ENCODE results near the gene TACC2.

Gene TACC2

GRCh38 chr10:122159141-122159970 is 170.4 kb downstream of the TACC2 start:
- H3K9me3 ChIP-seq (ENCODE audit: control insufficient read depth in 5 of 5, low read length in 5 of 5), result no peaks in the 10 kb centered on the region
- H3K4me3 ChIP-seq (ENCODE audit: low read depth in 1 of 5, low read length in 5 of 5), result no peak overlapping the region
- H3K4me1 ChIP-seq (ENCODE audit: control insufficient read depth in 5 of 5, insufficient read depth in 5 of 5, low read length in 5 of 5), result peaks cover 3 to 25% (median 20%) of the 10 kb centered on the region in 5 donors
- no peak overlapping the region for H3K9ac ChIP-seq (ENCODE audit: low read length in 5 of 5)
- H3K27ac ChIP-seq (ENCODE audit: low read depth, low read length), result no peak overlapping the region
- H3K27me3 ChIP-seq (ENCODE audit: control insufficient read depth in 5 of 5, insufficient read depth in 4 of 5, low read length in 5 of 5), result peaks cover 0 to 5% (median 0%) of the 10 kb centered on the region in 5 donors
- peaks cover 0 to 8% (median 6%) of the 10 kb centered on the region in 5 donors for H3K36me3 ChIP-seq (ENCODE audit: control insufficient read depth in 5 of 5, insufficient read depth in 5 of 5, low read length in 5 of 5)

- no peaks in the 10 kb centered on the region for H3K9me3 ChIP-seq (ENCODE audit: control insufficient read depth in 5 of 5, low read length in 5 of 5)
- no peak overlapping the region for H3K27ac ChIP-seq (ENCODE audit: low read depth, low read length)
- H3K4me1 ChIP-seq (ENCODE audit: control insufficient read depth in 5 of 5, insufficient read depth in 5 of 5, low read length in 5 of 5), result peaks cover 0 to 15% (median 11%) of the 10 kb centered on the region in 5 donors
- H3K27me3 ChIP-seq (ENCODE audit: control insufficient read depth in 5 of 5, insufficient read depth in 4 of 5, low read length in 5 of 5), result peaks cover 0 to 6% (median 0%) of the 10 kb centered on the region in 5 donors
- H3K9ac ChIP-seq (ENCODE audit: low read length in 5 of 5), result no peak overlapping the region
- H3K36me3 ChIP-seq (ENCODE audit: control insufficient read depth in 5 of 5, insufficient read depth in 5 of 5, low read length in 5 of 5), result peaks cover 0 to 9% (median 6%) of the 10 kb centered on the region in 5 donors
- no peak overlapping the region for H3K4me3 ChIP-seq (ENCODE audit: low read depth in 1 of 5, low read length in 5 of 5)
Measured at GRCh38 chr10:122161795-122162194, 172.8 kb downstream of the TACC2 start.

- Histone ChIP-seq H3K4me1 (ENCODE audit: control insufficient read depth in 5 of 5, insufficient read depth in 5 of 5, low read length in 5 of 5) (peaks cover 0 to 15% (median 11%) of the 10 kb centered on the region in 5 donors), H3K27ac (ENCODE audit: low read depth, low read length) (no peak overlapping the region), H3K36me3 (ENCODE audit: control insufficient read depth in 5 of 5, insufficient read depth in 5 of 5, low read length in 5 of 5) (peaks cover 0 to 9% (median 6%) of the 10 kb centered on the region in 5 donors), H3K27me3 (ENCODE audit: control insufficient read depth in 5 of 5, insufficient read depth in 4 of 5, low read length in 5 of 5) (peaks cover 0 to 6% (median 0%) of the 10 kb centered on the region in 5 donors), H3K9ac (ENCODE audit: low read length in 5 of 5) (no peak overlapping the region), H3K9me3 (ENCODE audit: control insufficient read depth in 5 of 5, low read length in 5 of 5) (no peaks in the 10 kb centered on the region), H3K4me3 (ENCODE audit: low read depth in 1 of 5, low read length in 5 of 5) (peak overlapping the region in 3 of 5 donors; percentile 40 to 48 (median 43))
Measured at GRCh38 chr10:122162671-122163173, 173.8 kb downstream of the TACC2 start.

DNA sequence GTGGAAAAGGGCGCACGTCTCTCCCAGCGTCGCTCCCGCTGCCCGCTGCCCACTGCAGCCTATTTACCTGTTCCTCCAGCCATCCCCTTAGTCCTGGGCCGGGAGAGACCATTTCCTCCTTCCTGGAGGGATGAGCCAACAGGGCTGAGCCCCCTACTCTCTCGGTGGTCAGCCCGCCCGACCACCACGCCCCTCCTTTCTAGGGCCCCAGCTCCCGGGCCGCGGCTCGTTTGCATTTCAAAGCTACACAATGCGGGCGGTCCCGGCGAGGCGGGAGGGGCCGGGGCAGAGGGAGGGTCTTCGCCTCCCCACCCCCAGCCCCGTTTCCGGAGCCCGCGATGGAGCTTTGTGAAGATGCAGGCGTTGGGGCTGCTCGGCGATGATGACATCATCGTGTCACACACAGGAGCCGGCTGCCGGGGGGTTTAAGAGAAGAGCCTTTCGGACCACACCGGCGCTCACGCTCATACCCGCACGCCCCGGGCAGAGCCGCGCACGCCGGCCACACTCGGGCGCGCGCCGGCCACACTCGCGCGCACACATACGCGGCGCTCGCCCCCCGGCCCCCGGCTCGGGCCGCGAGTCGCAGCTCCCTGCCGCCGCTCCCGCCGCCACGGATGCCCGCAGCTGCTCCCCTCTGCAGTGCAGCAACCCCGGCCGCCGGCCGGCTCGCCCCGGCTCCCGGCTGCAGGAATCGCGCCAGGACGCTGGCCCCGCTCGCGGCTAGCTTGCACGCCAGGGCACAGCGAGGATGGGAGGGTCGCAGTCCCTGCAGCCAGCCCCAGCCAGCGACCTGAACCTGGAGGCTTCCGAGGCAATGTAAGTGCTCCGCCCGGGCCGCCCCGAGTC is 174.4 kb downstream of the TACC2 start:
- Histone ChIP-seq H3K4me1 (ENCODE audit: control insufficient read depth in 5 of 5, insufficient read depth in 5 of 5, low read length in 5 of 5) (peaks cover 0 to 15% (median 11%) of the 10 kb centered on the region in 5 donors), H3K9me3 (ENCODE audit: control insufficient read depth in 5 of 5, low read length in 5 of 5) (no peaks in the 10 kb centered on the region), H3K4me3 (ENCODE audit: low read depth in 1 of 5, low read length in 5 of 5) (peak overlapping the region in 4 of 5 donors; percentile 17 to 48 (median 42)), H3K9ac (ENCODE audit: low read length in 5 of 5) (no peak overlapping the region), H3K27me3 (ENCODE audit: control insufficient read depth in 5 of 5, insufficient read depth in 4 of 5, low read length in 5 of 5) (peaks cover 0 to 6% (median 0%) of the 10 kb centered on the region in 5 donors), H3K36me3 (ENCODE audit: control insufficient read depth in 5 of 5, insufficient read depth in 5 of 5, low read length in 5 of 5) (peaks cover 0 to 9% (median 6%) of the 10 kb centered on the region in 5 donors), H3K27ac (ENCODE audit: low read depth, low read length) (no peak overlapping the region)

DNA sequence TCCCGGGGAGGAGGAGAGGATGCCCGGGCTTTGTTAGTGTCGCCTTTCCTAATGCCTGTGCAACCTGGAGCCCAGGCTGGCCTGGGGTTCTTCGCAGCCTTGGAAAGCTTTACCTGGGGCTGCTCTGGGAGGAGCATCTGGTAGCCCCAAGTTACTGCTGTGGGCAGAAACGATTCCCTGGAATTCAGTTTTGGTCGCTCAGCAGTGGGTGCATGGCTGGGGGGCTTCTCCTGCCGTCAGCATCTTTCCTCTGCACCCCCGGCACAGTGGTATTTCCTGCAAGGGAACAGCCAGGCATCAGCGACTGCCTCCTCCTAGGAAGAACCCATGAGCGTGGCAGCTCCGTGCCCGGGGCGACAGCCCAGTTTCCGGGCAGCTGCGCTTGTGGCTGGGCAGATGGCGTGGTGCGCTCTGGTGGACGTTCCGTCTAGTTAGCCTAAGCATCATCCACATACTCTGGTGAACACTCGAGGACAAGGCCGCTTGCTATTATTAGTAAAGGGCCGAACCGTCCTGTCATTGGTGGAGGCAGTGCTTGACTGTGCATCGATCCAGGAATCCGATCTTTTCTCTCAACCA is 175.1 kb downstream of the TACC2 start:
- Histone ChIP-seq H3K4me1 (ENCODE audit: control insufficient read depth in 5 of 5, insufficient read depth in 5 of 5, low read length in 5 of 5) (peaks cover 0 to 15% (median 11%) of the 10 kb centered on the region in 5 donors), H3K27me3 (ENCODE audit: control insufficient read depth in 5 of 5, insufficient read depth in 4 of 5, low read length in 5 of 5) (peaks cover 0 to 6% (median 0%) of the 10 kb centered on the region in 5 donors), H3K9ac (ENCODE audit: low read length in 5 of 5) (no peak overlapping the region), H3K36me3 (ENCODE audit: control insufficient read depth in 5 of 5, insufficient read depth in 5 of 5, low read length in 5 of 5) (peaks cover 0 to 9% (median 4%) of the 10 kb centered on the region in 5 donors), H3K4me3 (ENCODE audit: low read depth in 1 of 5, low read length in 5 of 5) (peak overlapping the region in 3 of 5 donors; percentile 17 to 43 (median 40)), H3K9me3 (ENCODE audit: control insufficient read depth in 5 of 5, low read length in 5 of 5) (no peaks in the 10 kb centered on the region), H3K27ac (ENCODE audit: low read depth, low read length) (no peak overlapping the region)

- H3K4me1 ChIP-seq (ENCODE audit: control insufficient read depth in 5 of 5, insufficient read depth in 5 of 5, low read length in 5 of 5), result peaks cover 0 to 15% (median 11%) of the 10 kb centered on the region in 5 donors
- peaks cover 0 to 6% (median 0%) of the 10 kb centered on the region in 5 donors for H3K27me3 ChIP-seq (ENCODE audit: control insufficient read depth in 5 of 5, insufficient read depth in 4 of 5, low read length in 5 of 5)
- H3K27ac ChIP-seq (ENCODE audit: low read depth, low read length), result no peak overlapping the region
- no peaks in the 10 kb centered on the region for H3K9me3 ChIP-seq (ENCODE audit: control insufficient read depth in 5 of 5, low read length in 5 of 5)
- no peak overlapping the region for H3K9ac ChIP-seq (ENCODE audit: low read length in 5 of 5)
- H3K36me3 ChIP-seq (ENCODE audit: control insufficient read depth in 5 of 5, insufficient read depth in 5 of 5, low read length in 5 of 5), result peaks cover 0 to 3% (median 0%) of the 10 kb centered on the region in 5 donors
- no peak overlapping the region for H3K4me3 ChIP-seq (ENCODE audit: low read depth in 1 of 5, low read length in 5 of 5)
Measured at GRCh38 chr10:122164815-122165483, 176.0 kb downstream of the TACC2 start.

GRCh38 chr10:122165484-122166276 is 176.7 kb downstream of the TACC2 start:
- no peak overlapping the region for H3K9ac ChIP-seq (ENCODE audit: low read length in 5 of 5)

DNA sequence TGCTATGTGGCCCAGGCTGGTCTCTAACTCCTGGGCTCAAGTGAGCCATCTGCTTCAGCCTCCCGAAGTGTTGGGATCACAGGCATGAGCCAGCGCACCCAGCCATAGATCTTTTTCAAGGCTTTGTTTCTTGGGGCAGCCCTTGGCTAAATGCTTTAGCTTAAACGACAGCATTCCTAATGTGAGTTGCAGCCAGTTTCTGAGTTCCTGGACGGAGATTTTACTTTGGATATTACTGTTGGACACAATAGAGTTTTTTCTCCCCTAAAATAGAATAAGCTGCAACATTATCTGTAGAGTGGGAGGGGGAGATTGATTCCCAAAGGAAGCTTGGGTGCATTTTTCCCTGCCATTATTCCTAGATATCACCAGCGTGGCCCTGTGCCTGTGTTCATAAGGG is 179.1 kb downstream of the TACC2 start:
- Histone ChIP-seq H3K4me1 (ENCODE audit: control insufficient read depth in 5 of 5, insufficient read depth in 5 of 5, low read length in 5 of 5) (peaks cover 3 to 30% (median 24%) of the 10 kb centered on the region in 5 donors), H3K4me3 (ENCODE audit: low read depth in 1 of 5, low read length in 5 of 5) (no peak overlapping the region), H3K36me3 (ENCODE audit: control insufficient read depth in 5 of 5, insufficient read depth in 5 of 5, low read length in 5 of 5) (peaks cover 0 to 3% (median 0%) of the 10 kb centered on the region in 5 donors), H3K9ac (ENCODE audit: low read length in 5 of 5) (no peak overlapping the region), H3K27ac (ENCODE audit: low read depth, low read length) (no peak overlapping the region), H3K9me3 (ENCODE audit: control insufficient read depth in 5 of 5, low read length in 5 of 5) (no peaks in the 10 kb centered on the region), H3K27me3 (ENCODE audit: control insufficient read depth in 5 of 5, insufficient read depth in 4 of 5, low read length in 5 of 5) (peaks cover 0 to 6% (median 0%) of the 10 kb centered on the region in 5 donors)

More at GRCh38 chr10:122165484-122166276, 176.7 kb downstream of the TACC2 start:
- H3K4me3 ChIP-seq (ENCODE audit: low read depth in 1 of 5, low read length in 5 of 5), result no peak overlapping the region
- H3K9me3 ChIP-seq (ENCODE audit: control insufficient read depth in 5 of 5, low read length in 5 of 5), result no peaks in the 10 kb centered on the region
- peaks cover 0 to 15% (median 11%) of the 10 kb centered on the region in 5 donors for H3K4me1 ChIP-seq (ENCODE audit: control insufficient read depth in 5 of 5, insufficient read depth in 5 of 5, low read length in 5 of 5)
- peaks cover 0 to 6% (median 0%) of the 10 kb centered on the region in 5 donors for H3K27me3 ChIP-seq (ENCODE audit: control insufficient read depth in 5 of 5, insufficient read depth in 4 of 5, low read length in 5 of 5)
- H3K36me3 ChIP-seq (ENCODE audit: control insufficient read depth in 5 of 5, insufficient read depth in 5 of 5, low read length in 5 of 5), result peaks cover 0 to 3% (median 0%) of the 10 kb centered on the region in 5 donors
- no peak overlapping the region for H3K27ac ChIP-seq (ENCODE audit: low read depth, low read length)

Data from subcutaneous abdominal adipose tissue (tissue), 5 donors.